ENCODE results near the gene CLHC1. TPM values are rescaled to one million over a fixed set of nuclear protein-coding genes. Genes with fewer than 3 reads are reported as not detected.

CLHC1 gene
- total and polyA plus RNA-seq, 2 of the 8 experiments (the other 6 are each of a cell fraction or from before 2014, with no cell fraction given): 2.6 to 10.8 TPM

DNA sequence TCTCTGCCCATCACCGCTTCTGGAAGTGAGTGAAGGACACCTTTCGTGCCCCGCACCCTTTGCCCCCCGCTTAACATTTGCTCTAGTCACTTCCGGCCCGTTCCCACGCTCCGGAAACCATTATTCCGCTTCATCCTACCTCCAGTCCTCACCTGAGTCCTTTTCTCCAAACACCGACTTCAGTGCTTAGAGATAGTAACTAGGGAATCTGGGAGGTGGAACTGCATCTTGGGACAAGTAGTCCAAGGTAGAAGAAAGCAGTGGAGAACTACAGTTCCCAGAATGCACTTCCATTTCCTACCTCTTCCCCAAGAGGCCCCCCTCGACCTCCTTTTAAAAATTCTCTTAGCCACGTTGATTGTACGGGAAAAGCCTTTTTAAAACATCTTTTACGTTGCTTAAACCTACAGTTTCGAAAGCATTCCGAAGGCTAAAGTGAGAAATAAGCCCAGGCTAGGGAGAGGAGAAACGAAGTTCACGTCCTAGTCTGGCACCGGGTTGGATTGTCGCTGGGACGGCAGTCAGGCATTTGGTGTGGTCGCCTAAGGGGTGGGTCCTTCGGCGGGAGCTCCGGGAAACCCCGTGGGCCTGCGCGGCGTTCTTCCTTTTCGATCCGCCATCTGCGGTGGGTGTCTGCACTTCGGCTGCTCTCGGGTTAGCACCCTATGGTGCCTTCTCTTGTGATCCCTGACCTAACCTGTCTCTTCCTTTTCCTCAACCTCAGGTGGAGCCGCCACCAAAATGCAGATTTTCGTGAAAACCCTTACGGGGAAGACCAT lies at the start of gene CLHC1, which contains the start of gene RPS27A (continued):
- TF ChIP-seq PHF8 (conservative IDR thresholded peaks at IDR 0.05; ENCODE audit: low read depth, low read length) (peak; percentile 85), KDM1A (IDR thresholded peaks at IDR 0.05; ENCODE audit: borderline replicate concordance, low read length) (no peak), POLR2A (IDR thresholded peaks at IDR 0.05; ENCODE audit: control extremely low read depth in 1 of 2, low read depth in 2 of 2, low read length in 2 of 2) (peak; percentile 88 to 93), ATF3 (IDR thresholded peaks at IDR 0.05; ENCODE audit: insufficient read depth, low read depth, low read length) (no peak), POU5F1 (IDR thresholded peaks at IDR 0.05; ENCODE audit: low read depth, low read length) (no peak), ZNF274 (IDR thresholded peaks at IDR 0.05; ENCODE audit: borderline replicate concordance, extremely low read depth, low read length) (no peak), FOSL1 (IDR thresholded peaks at IDR 0.05; ENCODE audit: insufficient read depth, low read depth, low read length) (no peak), MAX (IDR thresholded peaks at IDR 0.05) (no peak), BCL11A (IDR thresholded peaks at IDR 0.05; ENCODE audit: low read depth in 2 of 2, low read length in 2 of 2) (no peak), SUZ12 (IDR thresholded peaks at IDR 0.05; ENCODE audit: low read length) (no peak), GABPA (IDR thresholded peaks at IDR 0.05; ENCODE audit: borderline replicate concordance, insufficient read depth, low read length) (peak; percentile 21; the same call in 1 of the 2 replicates), CTBP2 (IDR thresholded peaks at IDR 0.05; ENCODE audit: borderline replicate concordance, insufficient read depth, insufficient read length, low read length) (no peak), KDM4A (IDR thresholded peaks at IDR 0.05; ENCODE audit: low read depth, low read length, severe bottlenecking) (peak; percentile 8), RFX5 (IDR thresholded peaks at IDR 0.05; ENCODE audit: borderline replicate concordance, low read depth, low read length) (no peak), USF2 (IDR thresholded peaks at IDR 0.05; ENCODE audit: low read length) (peak; percentile 29; the same call in 1 of the 2 replicates), KDM5A (IDR thresholded peaks at IDR 0.05; ENCODE audit: low read length) (no peak), CREB1 (IDR thresholded peaks at IDR 0.05) (no peak; the same call in 1 of the 2 replicates), JUN (IDR thresholded peaks at IDR 0.05; ENCODE audit: low read depth, low read length) (no peak), SP4 (IDR thresholded peaks at IDR 0.05; ENCODE audit: low read length) (peak; percentile 99), MAFK (IDR thresholded peaks at IDR 0.05; ENCODE audit: low read depth, low read length) (no peak), NANOG (IDR thresholded peaks at IDR 0.05; ENCODE audit: insufficient read depth, low read depth, low read length, poor library complexity, severe bottlenecking) (no peak), ASH2L (IDR thresholded peaks at IDR 0.05; ENCODE audit: low read length) (peak; percentile 16), EGR1 (IDR thresholded peaks at IDR 0.05; ENCODE audit: borderline replicate concordance, low read depth, low read length) (0 out of 2 replicates have a peak, but pooled peaks have one; percentile 6)
